GM18858 (cell line): ENCODE data around the gene XPC.
A peak's percentile ranks its signal among the peaks of the same experiment; 100 is the strongest.
"Not testable (repeated sequence)": the region's sequence is repeated elsewhere in the genome, so short reads cannot be mapped to it uniquely, and the experiment has no call there.

Experiments
- ATAC-seq: cut with Tn5 transposase; IDR thresholded peaks from one replicate; pipeline ENCODE4 v1.9.1; 2021; ENCODE audit not compliant: unreplicated experiment

Gene XPC

DNA sequence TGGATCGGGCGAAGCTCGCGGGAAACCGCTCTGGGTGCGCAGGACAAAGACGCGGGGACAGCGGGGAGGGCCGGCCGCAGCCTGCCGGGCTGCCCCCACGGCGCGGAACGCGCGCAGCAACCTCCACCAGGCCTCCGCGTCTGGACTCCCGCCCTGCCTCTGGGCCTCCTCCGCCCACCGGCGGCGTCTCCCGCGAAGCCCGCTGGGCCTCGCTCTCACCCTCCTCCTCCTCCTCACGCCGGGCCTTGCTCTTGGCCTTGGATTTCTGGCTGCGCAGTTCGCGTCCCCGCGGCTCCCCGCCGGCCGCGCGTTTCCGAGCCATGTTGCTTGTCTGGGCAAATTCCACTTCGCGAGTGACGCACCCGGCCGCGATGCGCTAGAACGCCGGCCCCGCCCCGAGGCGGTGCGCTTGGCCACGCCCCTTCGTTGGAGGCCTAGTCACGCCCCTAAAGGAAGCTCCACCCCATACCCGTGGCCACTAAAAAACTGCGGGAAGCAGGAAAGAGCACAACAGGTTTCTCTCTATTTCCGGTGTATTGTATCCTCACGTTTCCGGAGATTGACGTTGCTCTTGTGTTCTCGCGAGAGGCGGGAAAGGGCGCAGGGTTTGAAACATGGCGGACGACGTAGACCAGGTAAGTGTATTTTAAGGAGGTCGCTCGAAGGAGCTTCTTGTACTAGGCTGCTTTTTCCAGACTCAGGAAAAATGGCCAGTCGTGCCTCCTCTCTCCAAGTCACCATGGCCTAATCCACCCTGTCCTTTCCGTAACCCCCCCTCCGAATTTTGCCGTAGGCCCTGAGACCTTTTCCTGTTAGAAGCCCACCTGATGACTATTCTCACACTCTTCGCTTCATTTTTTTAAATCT, at the start of gene XPC, which contains the start of gene LSM3:
XPC (minus strand) TSS at position 355 of the 867 bp plus-strand sequence; CDS start at position 322, 33 bp downstream.
LSM3 (plus strand) TSS at position 571 of the 867 bp plus-strand sequence; CDS start at position 615, 44 bp downstream.
- ATAC-seq: peak; percentile 87

DNA sequence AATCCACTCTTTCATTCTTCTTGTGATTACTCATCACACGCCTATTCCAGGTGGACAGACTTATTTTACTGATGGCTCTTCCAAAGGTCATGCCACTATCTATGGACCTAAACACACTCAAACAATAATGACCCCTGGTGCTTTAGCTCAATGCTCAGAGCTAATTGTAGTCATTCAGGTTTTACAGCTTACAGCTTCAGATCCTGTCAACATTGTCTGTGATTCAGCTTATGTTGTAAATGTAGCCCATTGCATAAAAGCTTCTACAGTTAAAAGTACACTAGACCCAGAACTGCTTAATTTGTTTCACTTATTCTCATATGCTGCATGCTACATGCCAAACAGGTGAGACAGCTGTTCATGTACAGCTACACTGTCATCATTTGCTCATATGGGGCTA, 49.5 kb upstream of the XPC start:
- ATAC-seq: no peak

DNA sequence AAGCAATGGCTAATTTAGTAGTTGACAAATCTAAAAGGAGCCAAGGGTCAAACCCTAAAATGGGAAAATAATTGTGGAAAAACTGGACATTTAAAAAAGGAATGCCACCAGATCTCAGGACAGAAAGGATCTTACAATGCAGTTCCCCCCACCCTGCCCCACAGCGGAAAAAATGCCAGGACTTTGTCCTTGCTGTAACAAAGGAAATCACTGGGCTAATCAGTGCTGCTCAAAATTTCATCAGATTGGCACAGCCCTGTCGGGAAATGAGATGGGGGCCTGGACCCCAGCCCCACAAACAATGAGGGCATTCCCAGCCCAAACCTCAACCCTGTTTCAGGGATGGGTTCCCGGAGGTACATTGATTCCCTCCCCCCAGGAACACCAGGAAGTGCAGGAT, 48.0 kb upstream of the XPC start:
- ATAC-seq: not testable (repeated sequence)

- no peak for ATAC-seq
Observed at GRCh38 chr3:14225421-14225820, 47.0 kb upstream of the XPC start.

DNA sequence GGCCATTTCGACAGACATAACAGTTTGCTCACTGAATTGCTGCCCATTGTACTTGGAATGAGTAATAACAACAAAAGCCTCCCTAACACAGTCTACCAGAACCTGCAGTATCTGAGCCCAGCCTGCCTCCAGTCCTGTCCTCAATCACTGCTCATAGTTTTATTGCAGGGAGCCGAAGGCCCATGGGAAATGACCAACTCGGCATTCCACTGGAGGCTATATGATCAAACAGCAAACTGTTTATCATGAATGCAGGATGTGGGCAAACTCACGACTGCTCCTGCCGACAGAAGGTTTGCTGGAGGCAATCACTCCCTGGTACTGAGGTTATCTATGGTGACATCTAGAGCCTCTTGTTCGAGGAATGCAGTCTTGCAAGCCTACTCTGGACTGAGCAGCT, 46.5 kb upstream of the XPC start:
- no peak for ATAC-seq

- ATAC-seq: no peak
Observed at GRCh38 chr3:14223595-14223994, 45.2 kb upstream of the XPC start.

GRCh38 chr3:14222900-14223594, 44.6 kb upstream of the XPC start:
- ATAC-seq: no peak

DNA sequence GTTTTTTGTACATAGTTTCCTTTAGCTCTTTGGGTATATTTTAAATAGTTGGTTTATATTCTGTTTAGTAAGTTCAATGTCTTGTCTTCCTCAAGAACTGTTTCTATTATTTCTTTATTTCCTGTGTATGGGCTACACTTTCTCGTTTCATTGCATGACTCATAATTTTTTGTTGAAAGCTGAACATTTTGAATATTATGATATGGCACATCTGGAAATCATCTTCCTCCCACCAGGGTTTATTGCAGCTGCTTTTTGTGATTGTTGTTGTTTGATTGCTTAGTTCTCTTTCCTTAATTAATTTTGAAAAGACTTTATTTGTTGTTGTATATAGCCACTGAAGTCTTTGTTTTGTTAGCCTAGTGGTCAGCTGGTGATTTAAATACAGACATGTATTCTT, 44.1 kb upstream of the XPC start:
- no peak for ATAC-seq

DNA sequence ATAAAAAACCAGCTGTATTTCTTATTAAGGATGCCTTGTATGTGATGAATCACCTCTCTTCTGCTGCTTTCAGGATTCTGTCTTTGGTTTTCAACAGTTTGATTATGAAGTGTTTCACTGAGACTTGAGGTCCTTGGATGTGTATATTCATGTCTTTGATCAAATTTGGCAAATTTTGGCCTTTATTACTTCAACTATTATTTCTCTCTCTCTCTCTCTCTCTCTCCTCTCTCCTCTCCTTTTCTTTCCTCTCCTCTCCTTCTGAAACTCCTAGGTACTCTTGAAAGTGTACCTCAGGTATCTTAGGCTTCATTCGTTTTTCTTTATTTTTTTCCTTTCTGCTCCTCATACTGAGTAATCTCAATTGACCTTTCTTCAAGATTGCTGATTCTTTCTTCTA, 43.5 kb upstream of the XPC start:
- no peak for ATAC-seq

GRCh38 chr3:14220933-14221332, 42.5 kb upstream of the XPC start:
- ATAC-seq: no peak

GRCh38 chr3:14218355-14218754, 40.0 kb upstream of the XPC start:
- ATAC-seq: no peak

DNA sequence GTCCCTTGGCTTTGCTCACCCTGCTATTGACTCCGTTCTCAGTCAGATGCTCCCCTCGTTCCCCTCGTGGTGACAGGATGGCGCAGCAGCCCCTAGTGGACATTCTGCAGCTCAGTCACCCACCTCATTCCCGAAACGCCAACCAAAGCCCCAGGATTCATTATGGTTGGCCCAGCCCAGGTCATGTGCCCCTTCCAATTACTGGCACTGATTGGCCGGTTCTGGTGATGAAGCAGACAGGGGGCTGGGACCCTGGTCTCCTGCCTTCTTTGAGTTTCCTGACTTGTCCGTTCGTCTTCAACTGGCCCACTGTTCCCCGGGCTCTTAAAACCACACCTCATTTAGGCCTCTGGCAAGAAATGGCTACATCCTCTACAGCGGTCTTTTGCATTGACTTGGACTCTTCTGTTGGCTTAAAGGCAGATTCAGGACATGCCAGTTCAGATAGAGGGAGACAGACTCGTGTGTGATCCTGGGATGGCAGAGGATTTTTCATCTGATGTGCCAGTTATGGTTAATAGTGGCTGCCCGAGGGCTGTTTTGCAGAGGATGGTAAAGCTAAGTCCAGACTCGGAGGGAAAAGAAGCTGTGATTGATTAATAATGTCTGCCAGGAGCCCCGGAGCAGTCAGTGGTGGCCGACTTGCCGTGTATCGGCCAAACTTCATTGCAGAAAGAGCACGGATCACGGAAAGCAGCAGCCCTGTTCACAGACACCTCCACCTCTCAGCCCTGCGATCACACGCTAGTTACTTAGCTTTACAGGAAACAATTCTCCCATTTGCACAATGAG, 38.1 kb upstream of the XPC start:
- no peak for ATAC-seq

GRCh38 chr3:14214764-14215163, 36.4 kb upstream of the XPC start:
- no peak for ATAC-seq

DNA sequence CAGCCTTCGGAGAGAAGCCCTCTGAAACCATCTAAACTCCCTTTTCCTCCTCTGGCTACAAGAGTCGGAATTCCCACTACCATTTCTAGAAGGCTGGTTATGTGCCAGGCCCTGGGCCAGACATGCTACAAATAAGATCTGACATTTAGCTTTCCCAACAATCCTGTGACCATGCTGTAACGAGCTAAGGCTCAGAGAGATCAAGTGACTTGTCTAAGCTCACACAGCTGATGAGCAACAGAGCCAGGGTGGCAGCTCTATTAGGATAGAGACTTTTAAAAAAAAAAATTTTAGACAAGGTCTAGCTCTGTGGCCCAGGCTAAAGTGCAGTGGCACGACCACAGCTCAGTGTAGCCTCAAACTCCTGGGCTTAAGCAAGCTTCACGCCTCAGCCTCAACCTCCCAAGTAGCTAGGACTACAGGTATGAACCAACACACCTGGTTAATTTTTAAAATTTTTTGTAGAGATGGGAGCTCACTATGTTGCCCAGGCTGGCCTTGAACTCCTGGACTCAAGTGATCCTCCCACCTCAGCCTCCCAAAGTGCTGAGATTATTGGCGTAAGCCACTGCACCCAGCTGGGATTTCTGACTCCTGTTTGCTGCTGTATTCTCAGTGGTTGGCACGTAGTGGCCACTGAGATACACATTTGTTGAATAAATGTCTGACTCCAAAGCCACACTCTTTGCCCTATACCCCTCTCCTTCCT, 34.8 kb upstream of the XPC start:
- ATAC-seq: no peak

GRCh38 chr3:14212032-14212431, 33.6 kb upstream of the XPC start:
- ATAC-seq: no peak

- no peak for ATAC-seq
Observed at GRCh38 chr3:14211621-14212020, 33.2 kb upstream of the XPC start.

DNA sequence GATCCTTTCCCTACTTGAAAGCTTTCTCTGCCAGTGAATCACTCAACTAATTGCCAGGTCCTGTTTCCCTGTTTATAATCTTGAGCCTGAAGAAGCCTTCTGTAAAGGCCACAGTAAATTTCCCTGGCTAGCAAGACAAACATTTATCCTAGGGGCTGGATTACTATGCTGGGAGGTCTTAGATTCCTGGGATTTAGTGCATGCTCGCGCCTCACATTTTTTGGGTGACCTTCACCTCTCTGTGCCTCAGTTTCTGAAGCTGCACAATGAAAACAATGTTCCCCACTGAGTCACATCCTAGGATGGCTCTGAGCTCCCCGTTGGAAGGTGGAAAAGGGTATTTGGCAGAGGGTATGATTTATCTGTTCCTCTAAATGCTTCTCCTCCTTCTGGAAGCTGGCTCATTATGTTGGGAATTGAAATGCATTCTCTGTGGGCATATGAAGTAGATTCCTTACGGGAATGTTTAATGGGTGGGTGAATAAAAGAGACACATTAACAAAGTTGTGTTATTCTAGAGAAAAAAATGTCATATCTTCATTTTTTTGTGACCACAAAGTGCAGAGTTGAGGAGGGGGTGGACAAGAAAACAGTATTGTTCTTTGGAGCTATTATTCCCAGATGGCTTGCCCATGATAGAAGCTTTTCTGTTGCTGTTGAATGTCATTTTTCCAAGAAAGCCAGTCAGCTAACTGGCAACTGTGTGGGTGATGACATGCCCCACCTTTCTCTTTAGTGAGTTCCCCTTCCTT, 32.6 kb upstream of the XPC start:
- ATAC-seq: no peak

DNA sequence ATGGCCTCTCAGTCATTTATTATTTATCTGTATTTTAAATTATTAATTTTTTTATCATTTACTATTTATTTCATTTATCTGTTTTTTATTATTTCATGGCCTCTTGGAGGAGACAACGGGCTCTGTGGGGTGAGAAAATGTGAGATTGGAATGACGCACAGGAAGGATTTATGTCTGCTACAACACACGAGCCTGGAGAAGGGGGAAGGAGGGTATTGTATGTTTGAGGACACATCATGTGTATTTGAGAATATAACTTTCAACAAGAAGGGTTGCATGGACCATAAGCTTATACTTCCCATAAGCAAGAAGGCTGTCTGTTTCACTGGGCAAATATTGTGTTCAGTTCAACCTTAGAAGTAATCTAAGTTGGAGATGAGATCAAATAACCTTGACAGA, 31.9 kb upstream of the XPC start:
- ATAC-seq: no peak

- ATAC-seq: no peak
Observed at GRCh38 chr3:14209581-14210289, 31.3 kb upstream of the XPC start.
